HG03558 (cell line): ENCODE data around the gene HERPUD1.
"Not testable (repeated sequence)": the region's sequence is repeated elsewhere in the genome, so short reads cannot be mapped to it uniquely, and the experiment has no call there.

Experiments
- ATAC-seq: cut with Tn5 transposase; IDR thresholded peaks from one replicate; pipeline ENCODE4 v1.9.1; 2021; ENCODE audit warnings: moderate number of reproducible peaks; ENCODE audit not compliant: unreplicated experiment; ENCODE audit errors: extremely low read depth

HERPUD1 gene

GRCh38 chr16:56950455-56950854, 18.5 kb downstream of the HERPUD1 start:
- ATAC-seq: no peak

- no peak for ATAC-seq
Measured at GRCh38 chr16:56950881-56951771, 19.2 kb downstream of the HERPUD1 start.

GRCh38 chr16:56953006-56953405, 21.1 kb downstream of the HERPUD1 start:
- no peak for ATAC-seq

DNA sequence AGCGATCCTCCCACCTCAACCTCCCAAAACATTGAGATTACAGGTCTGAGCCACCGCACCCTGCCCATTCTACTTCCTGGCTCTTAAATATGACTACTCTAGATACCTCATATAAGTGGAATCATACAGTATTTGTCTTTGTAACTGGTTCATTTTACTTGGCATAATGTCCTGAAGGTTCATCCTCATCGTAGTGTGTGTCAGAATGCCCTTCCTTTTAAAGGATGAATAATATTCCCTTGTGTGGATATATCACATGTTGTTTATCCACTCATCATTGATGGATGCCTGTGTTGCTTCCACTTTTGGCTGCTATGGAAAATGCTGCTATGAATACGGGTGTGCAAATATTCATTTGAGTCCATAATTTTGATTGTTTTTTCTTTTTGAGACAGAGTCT, 24.1 kb downstream of the HERPUD1 start:
- ATAC-seq: no peak

DNA sequence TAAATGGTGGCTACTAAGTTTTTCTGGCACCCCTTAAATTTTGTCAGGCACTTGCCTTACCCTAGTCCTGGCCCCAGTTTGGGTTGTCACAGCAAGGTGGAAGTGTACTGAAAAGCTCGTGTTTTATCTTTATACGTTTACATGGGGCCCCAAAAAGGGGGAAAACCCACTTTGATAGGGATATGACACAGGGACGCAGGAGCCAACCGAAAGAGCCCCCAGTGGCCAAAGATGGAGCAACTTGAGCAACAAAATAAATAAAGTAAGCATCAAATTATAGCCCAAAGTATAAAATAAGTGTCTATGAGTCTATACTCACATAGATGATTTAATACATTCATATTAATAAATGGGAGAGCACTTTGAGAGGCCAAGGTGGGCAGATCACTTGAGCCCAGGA, 24.8 kb downstream of the HERPUD1 start:
- no peak for ATAC-seq

GRCh38 chr16:56960681-56961281, 28.8 kb downstream of the HERPUD1 start:
- ATAC-seq: no peak

DNA sequence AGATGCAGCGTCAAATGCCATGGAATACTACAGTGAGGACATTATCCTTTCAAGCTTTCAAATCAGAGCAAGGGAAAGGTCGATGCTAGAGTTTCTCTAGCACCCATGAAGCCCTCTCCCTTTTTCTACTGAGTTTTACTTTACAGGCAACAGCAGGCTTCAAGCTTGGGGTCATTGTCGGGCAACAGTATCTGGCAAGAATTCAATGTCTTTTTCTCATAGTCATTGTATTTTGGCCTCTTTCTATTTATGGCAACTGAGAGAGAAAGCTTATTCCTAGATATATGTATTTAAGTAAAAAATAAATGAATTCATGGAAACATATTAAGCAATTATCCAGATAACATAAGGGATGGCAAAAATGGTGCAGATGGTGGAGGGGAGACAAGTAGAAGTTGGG, 29.4 kb downstream of the HERPUD1 start:
- no peak for ATAC-seq

GRCh38 chr16:56961851-56962281, 29.9 kb downstream of the HERPUD1 start, which contains the start of gene CETP:
Gene CETP (plus strand): TSS chr16:56961950. CDS start chr16:56961980, 30 bp downstream.
- ATAC-seq: no peak

- ATAC-seq: no peak
Measured at GRCh38 chr16:56964243-56965148, 32.6 kb downstream of the HERPUD1 start.

GRCh38 chr16:56965149-56966092, 33.5 kb downstream of the HERPUD1 start:
- ATAC-seq: no peak

DNA sequence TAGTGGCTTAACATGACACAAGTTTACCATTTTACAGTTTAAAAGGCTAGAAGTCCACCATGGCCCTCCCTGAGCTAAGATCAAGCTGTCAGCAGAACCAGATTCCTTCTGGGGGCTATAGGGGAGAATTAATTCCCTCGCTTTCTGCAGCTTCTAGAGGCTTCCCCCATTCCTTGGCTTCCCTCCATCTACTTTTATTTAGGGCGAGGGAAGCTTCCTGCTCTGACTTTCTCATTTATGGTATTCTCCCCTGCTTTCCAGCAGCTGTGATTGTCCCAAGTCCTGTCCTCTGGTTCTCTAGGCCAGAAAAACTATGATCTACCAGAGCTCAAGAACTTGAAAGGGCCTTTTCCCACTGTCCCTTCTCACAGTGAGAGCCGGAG, 34.1 kb downstream of the HERPUD1 start:
- no peak for ATAC-seq

DNA sequence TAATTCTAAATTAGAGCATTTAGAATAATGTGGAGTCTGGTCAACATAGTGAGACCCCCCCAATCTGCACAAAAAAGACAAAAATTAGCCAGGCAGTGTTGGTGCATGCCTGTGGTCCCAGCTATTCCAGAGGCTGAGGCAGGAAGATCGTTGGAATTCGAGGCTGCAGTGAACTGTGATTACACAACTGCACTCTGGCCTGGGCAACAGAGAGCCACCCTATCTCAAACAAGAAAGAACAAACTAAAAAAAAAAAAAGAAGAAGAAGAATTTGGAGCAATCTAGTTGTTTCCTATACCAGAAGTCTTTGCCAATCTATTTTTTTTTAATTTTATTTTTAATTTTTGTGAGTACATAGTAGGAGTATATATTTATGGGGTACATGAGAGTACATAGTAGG, 35.8 kb downstream of the HERPUD1 start:
- no peak for ATAC-seq

DNA sequence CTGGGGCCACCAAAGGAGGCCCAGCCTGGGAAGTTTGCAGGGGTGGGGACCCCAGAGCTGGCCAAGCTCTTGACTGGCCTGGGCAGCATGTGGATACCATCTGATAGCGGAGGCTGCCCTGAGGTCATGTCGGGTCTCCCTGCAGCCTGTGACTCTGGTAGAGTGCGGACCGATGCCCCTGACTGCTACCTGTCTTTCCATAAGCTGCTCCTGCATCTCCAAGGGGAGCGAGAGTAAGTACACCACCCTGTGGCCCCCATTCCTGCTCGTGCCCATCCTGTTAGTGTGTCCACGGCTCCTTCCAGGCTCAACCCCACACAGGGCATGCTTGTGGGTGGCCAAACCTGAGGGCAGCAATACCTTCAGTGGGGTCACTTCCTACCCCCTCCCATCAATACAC, 37.8 kb downstream of the HERPUD1 start:
- ATAC-seq: no peak

- peak; percentile 68 for ATAC-seq
Measured at GRCh38 chr16:56970934-56971767, 39.2 kb downstream of the HERPUD1 start.

GRCh38 chr16:56971768-56972043, 39.8 kb downstream of the HERPUD1 start:
- ATAC-seq: no peak

DNA sequence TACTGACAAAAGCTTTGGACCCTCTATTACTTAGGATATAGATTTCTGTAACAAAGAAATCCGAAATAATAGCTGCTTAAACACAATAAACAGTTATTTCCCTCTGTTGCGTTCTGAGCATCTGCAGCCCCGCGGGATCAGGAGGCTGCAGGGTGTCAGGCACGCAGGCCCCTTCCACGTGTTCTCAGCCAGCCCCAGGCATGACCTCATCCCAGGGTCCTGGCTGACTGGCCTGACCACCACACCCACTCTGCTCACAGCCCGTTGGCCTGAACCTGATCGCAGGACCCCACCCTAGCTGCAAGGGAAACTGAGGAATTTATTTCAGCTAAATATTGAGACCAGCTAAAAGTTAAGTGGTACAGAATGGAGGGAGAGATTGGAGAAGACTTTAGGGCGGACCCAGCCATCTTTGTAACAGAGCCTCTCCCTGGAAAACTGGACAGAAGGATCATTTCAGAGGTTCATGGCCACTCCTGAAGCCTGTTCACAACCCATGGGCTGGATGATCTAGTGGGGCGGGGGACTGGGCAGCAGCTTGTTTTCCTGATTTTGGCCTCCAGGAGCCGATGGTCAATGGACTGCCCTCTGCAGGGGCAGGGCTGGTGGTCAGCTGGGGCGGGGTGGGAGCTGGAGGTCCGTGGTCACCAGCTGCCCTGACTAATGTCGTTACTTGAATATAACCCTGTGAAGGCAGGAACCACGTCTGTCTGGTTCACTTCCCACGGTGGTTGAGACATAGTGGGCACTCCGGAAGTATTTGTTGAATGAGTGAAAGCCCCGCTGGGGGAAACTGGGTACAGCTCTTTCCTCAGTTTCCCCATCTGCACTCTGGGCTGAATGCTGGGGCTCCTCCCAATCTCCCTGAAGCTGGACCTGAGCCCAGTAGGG, 40.7 kb downstream of the HERPUD1 start:
- ATAC-seq: no peak

DNA sequence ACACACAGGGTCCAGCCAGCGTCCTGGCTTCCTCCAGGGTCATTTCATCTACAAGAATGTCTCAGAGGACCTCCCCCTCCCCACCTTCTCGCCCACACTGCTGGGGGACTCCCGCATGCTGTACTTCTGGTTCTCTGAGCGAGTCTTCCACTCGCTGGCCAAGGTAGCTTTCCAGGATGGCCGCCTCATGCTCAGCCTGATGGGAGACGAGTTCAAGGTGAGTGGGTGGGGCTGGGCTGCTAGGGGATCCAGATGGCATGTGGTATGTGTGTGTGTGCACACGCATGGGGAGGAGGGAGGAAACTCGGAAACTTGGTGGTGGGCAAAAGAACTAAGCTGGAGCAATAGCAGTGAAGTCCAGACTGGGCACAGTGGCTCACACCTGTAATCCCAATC, 41.4 kb downstream of the HERPUD1 start:
- no peak for ATAC-seq

DNA sequence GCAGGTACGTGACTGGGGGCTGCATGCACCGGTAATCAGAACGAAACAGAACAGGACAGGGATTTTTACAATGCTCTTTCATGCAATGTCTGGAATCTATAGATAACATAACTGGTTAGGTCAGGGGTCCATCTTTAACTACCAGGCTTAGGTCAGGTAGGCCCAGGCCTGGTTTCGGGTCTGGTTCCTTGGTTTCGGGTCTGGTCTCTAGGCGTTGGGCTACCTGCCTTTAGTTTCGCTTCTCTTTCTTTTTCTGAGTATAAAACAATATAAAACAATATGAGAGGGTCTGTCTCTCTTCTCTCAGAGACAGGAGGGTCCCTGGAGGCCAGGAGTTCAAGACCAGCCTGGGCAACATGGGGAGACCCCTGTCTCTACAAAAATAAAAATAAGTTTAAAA, 42.0 kb downstream of the HERPUD1 start:
- not testable (repeated sequence) for ATAC-seq
